Thyroid gland (tissue), 4 donors: ENCODE measurements around the gene IQSEC1. TPM values are rescaled to one million over a fixed set of nuclear protein-coding genes. Genes with fewer than 3 reads are reported as not detected.

Experiments used
- DNase-seq, 2 donors: peaks; one replicate each; pipeline ENCODE4 v3.0.0-alpha.2; 2019
- H3K27ac ChIP-seq, 3 donors: fragments of 200-600 bp; sonication (generic); 1 replicate in 2 of 3; 2 replicates in 1 of 3; pipeline ENCODE4 v1.5.1; 2016 to 2019; ENCODE audit warnings: mild to moderate bottlenecking in 1 of 3, moderate library complexity in 1 of 3
- H3K27me3 ChIP-seq: fragments of 200-600 bp; sonication (generic); one replicate; pipeline ENCODE4 v1.5.1; 2019
- H3K36me3 ChIP-seq, 2 donors: fragments of 200-600 bp; sonication (generic); one replicate each; pipeline ENCODE4 v1.5.1; 2016 to 2019
- H3K4me1 ChIP-seq, 2 donors: fragments of 200-600 bp; sonication (generic); one replicate each; pipeline ENCODE4 v1.5.1; 2017 to 2019
- H3K4me3 ChIP-seq, 3 donors: fragments of 200-600 bp; sonication (generic); replicated peaks in 1 of 3; 1 replicate in 2 of 3; 2 replicates in 1 of 3; pipeline ENCODE4 v1.5.1; 2016; ENCODE audit warnings: mild to moderate bottlenecking in 1 of 3
- H3K9me3 ChIP-seq: fragments of 200-600 bp; sonication (generic); one replicate; pipeline ENCODE4 v1.5.1; 2017
- CTCF ChIP-seq, 6 experiments: fragments of 200-600 bp in 3 of 6; fragments of 450-650 bp in 3 of 6; sonication (generic) in 3 of 6; IDR thresholded peaks; one replicate each; pipeline ENCODE4 v1.5.1; 2016 to 2019; ENCODE audit warnings: antibody characterized with exemption in 6 of 6, mild to moderate bottlenecking in 2 of 6, inconsistent platforms in 1 of 6, moderate library complexity in 1 of 6
- POLR2A ChIP-seq, 2 donors: fragments of 450-650 bp; IDR thresholded peaks; one replicate each; pipeline ENCODE4 v1.6.1; 2017; ENCODE audit warnings: antibody characterized with exemption in 2 of 2, mild to moderate bottlenecking in 2 of 2, moderate library complexity in 1 of 2
- WGBS, 2 donors: methylation state at CpG; one replicate each; pipeline ENCODE4 v1.1.5; 2017; 5-methylcytosine and 5-hydroxymethylcytosine counted together
- intact Hi-C: fragments of 100-400 bp; cut with DNase I; formaldehyde crosslinking; loops from one replicate; pipeline ENCODE4 v1.15.1; 2023
- total RNA-seq, 4 donors: library from RNA; depleted of rRNA; stranded (reverse); fragments of >200 nt; gene quantifications; one replicate each; pipeline ENCODE4 v1.2.3, GENCODE V29; 2016

IQSEC1 gene
- total RNA-seq, 4 donors from 2014 or later: 37.1 to 48.3 (median 38.9) TPM

DNA sequence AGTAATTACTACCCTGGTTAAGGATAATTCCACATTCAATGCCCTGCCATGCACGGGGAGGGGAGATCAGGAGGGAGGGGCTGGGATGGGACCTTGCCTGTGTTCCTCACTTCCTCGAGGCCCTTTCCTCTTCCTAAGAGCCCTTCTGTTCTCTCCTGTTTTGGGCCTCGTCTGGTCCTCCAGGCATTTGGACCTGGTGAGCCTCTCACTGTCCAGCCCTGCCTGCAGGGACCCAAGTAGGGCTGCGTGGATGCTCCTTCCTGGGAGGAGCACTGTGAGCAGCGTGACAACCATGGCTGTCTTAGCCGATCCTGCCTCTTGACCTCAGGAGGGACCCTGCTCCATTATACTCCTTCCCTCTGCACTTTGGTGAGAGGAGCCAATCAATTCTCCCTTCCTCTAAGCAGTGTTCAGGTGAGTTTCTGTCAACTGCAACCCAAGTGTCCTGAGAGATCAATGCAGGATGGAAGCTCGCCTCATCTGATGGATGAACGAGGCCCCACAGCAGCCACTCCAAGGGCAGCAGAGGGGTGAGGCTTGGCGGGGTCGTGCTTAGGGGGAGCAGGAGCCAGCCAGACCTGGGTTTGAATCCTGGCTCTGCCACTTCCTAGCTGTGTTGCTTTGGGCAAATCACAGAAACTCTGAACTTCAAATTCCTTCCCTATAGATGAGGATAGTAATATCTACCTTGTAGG, 92.5 kb downstream of the IQSEC1 start:
- 72 to 73% methylated on average over 10 of the region's 10 CpGs for WGBS, 2 donors
- H3K4me3 ChIP-seq: no peak overlapping the region
- no peaks in the 10 kb centered on the region for H3K27me3 ChIP-seq
- H3K36me3 ChIP-seq: no peaks in the 10 kb centered on the region
- peaks cover 0 to 6% of the 10 kb centered on the region in 2 donors for H3K4me1 ChIP-seq
- intact Hi-C loops: no loop called here
- no peak overlapping the region for H3K27ac ChIP-seq
- no peak for DNase-seq
- no peak for TF ChIP-seq POLR2A (IDR thresholded peaks at IDR 0.05)
- no peak for TF ChIP-seq CTCF (IDR thresholded peaks at IDR 0.05)
- H3K9me3 ChIP-seq: no peaks in the 10 kb centered on the region

DNA sequence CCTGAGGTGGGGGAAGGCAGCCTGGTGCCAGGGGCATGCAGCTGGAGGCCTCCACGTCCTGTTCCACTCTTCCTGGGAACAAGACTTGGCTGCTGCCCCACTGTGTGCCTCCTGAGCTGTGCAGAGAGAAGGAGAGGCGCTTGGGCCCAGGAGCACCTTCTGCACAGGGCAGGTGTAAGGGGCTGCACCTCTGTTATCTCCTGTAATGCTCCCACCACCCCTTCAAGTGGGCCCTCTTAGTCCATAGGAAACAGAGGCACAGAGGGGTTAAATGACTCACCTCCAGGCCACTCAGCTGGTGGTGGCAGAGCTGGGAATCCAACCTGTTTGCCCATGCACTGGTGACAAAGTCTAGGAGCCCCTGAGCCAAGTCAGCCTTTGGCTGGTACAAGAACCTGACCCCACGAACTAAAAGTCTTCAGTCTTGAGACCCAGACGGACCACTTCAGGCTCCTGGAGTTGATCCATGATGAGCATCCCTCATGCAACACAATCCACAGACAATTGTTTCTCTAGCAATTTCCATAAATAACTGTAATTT, 93.2 kb downstream of the IQSEC1 start:
- TF ChIP-seq POLR2A (IDR thresholded peaks at IDR 0.05) (no peak), CTCF (IDR thresholded peaks at IDR 0.05) (no peak)
- DNase-seq: no peak
- WGBS, 2 donors: 98 to 100% methylated on average over 4 of the region's 4 CpGs
- Histone ChIP-seq H3K4me3 (no peak overlapping the region), H3K36me3 (no peaks in the 10 kb centered on the region), H3K9me3 (no peaks in the 10 kb centered on the region), H3K4me1 (peaks cover 0 to 6% of the 10 kb centered on the region in 2 donors), H3K27me3 (no peaks in the 10 kb centered on the region), H3K27ac (no peak overlapping the region)
- intact Hi-C loops: no loop called here

DNA sequence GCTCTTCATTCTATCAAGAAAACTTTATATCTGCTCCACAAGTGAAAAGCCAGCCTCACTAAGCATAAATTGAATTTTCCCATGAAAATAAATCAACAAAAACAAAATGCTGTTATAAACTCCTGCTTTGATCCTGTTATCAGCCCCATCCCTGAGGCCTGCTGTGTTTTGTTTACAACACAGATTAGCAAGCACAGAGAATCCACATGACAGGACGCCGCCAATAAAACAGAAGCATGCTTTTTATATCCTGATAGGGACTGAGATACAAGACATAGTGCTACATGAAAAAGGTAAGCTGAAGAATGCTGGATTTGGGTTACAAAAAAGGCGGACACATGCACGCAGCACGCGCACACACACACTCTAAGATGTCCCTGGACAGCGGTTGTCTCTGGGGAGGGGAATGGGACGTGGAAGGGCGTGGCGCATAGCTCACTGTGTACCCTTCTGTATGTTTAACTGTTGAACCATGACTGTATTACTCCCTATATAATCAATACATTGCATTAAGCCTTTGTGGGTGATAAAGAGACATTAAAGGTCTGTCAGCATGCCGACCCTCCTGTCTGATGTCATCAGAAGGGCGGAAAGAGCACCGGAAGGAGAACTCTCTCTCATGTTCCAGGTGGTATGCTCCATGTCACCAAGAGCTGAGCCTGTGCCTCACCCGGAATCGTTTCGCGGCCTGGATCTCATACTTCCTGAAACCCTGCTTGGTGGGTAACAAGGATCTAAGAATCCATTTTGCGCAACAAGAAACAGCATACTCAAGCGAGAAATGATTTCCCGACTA, 93.9 kb downstream of the IQSEC1 start:
- Histone ChIP-seq H3K27me3 (no peaks in the 10 kb centered on the region), H3K4me3 (no peak overlapping the region), H3K4me1 (peaks cover 0 to 7% of the 10 kb centered on the region in 2 donors), H3K9me3 (no peaks in the 10 kb centered on the region), H3K36me3 (no peaks in the 10 kb centered on the region), H3K27ac (no peak overlapping the region)
- no peak for DNase-seq
- TF ChIP-seq POLR2A (IDR thresholded peaks at IDR 0.05) (no peak), CTCF (IDR thresholded peaks at IDR 0.05) (no peak)
- 87 to 89% methylated on average over 20 of the region's 20 CpGs for WGBS, 2 donors
- intact Hi-C loops: no loop called here

DNA sequence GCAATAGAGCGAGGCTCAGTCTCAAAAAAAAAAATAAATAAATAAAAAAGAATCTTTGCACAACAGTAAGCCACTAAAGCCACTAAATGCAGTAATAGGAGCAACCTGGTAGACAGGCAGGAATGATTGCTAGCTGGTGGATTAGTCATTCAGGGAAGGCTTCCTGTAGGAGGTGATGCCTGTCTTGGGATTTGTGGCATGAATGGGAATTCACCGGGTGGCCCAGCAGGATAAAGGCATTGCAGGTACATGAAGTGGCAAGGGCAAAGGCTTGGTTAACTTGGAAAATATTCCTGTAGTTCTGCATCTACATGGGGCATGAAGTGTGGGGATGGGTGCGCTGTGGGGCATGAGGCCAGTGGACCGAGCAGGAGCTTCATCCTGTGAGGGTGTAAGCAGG, 94.5 kb downstream of the IQSEC1 start:
- intact Hi-C loops: no loop called here
- peaks cover 0 to 5% of the 10 kb centered on the region in 2 donors for H3K4me1 ChIP-seq
- H3K27me3 ChIP-seq: no peaks in the 10 kb centered on the region
- H3K27ac ChIP-seq: no peak overlapping the region
- WGBS, 2 donors: 88 to 95% methylated on average over 4 of the region's 4 CpGs
- H3K4me3 ChIP-seq: no peak overlapping the region
- TF ChIP-seq CTCF (IDR thresholded peaks at IDR 0.05) (no peak), POLR2A (IDR thresholded peaks at IDR 0.05) (no peak)
- H3K9me3 ChIP-seq: no peaks in the 10 kb centered on the region
- no peaks in the 10 kb centered on the region for H3K36me3 ChIP-seq
- DNase-seq: no peak
